Measurements from ENCODE around the gene SCCPDH.

- TF ChIP-seq CTCF (IDR thresholded peaks at IDR 0.05) (no peak), POLR2A (IDR thresholded peaks at IDR 0.05) (no peak)
Measured at GRCh38 chr1:246703581-246703980, 20.6 kb upstream of the SCCPDH start.
